HCT116 (cell line): ENCODE data around the gene DYNLRB1. TPM values are rescaled to one million over a fixed set of nuclear protein-coding genes. Genes with fewer than 3 reads are reported as not detected.

Experiments
- ATAC-seq: fragments of 200-7000 bp; cut with Tn5 transposase; 2 replicates; pipeline ENCODE4 v1.9.1; 2020; ENCODE audit warnings: mild to moderate bottlenecking, moderate library complexity
- BruUV-seq: library from RNA; stranded (reverse); fragments of 400-500 nt; replicated peaks from 2 replicates; lab custom pipeline; 2021; lab: Mats Ljungman, UMichigan
- CTCF ChIA-PET: fragments of 300-600 bp; sonication (Branson Sonifier 250); formaldehyde crosslinking; loops from one replicate; lab custom pipeline; 2021; ENCODE audit warnings: antibody characterized with exemption; lab: Charles Lee
- POLR2A ChIA-PET: fragments of 300-600, 350-600 bp; sonication (Branson Sonifier 250); formaldehyde crosslinking; loops from one replicate; lab custom pipeline; 2021; ENCODE audit warnings: antibody characterized with exemption; lab: Charles Lee
- RAD21 ChIA-PET, 2 experiments: fragments of 300-600 bp; sonication (Branson Sonifier 250); formaldehyde crosslinking; loops; one replicate each; lab custom pipeline; 2023; ENCODE audit warnings: low total read pairs in 2 of 2; ENCODE audit not compliant: uncharacterized antibody in 2 of 2, unreplicated experiment in 2 of 2, low non-redundant PET in 1 of 2; lab: Charles Lee
- DNase-seq: peaks from one replicate; pipeline ENCODE4 v3.0.0-alpha.2; 2010; ENCODE audit warnings: low read depth, low spot score
- H2AFZ ChIP-seq: fragments of 200-600 bp; shearing (Covaris generic), sonication (generic); 2 replicates; pipeline ENCODE4 v1.6.1; 2017; ENCODE audit warnings: low read depth, mixed run types, mixed read lengths, antibody characterized with exemption, low read length; ENCODE audit not compliant: poor library complexity, severe bottlenecking
- H3K27ac ChIP-seq: 2 replicates; pipeline ENCODE4 v1.5.1; 2012; ENCODE audit warnings: low read depth, low read length
- H3K27me3 ChIP-seq: fragments of 200-600 bp; sonication (generic); 2 replicates; pipeline ENCODE4 v1.6.1; 2016; ENCODE audit warnings: mixed run types, low read length, mixed read lengths; ENCODE audit not compliant: insufficient read depth
- H3K36me3 ChIP-seq, 2 experiments: fragments of 200-500 bp in 1 of 2; fragments of 200-600 bp in 1 of 2; sonication (Bioruptor generic) in 1 of 2; sonication (generic) in 1 of 2; 2 replicates each; pipeline versions ENCODE4 v1.5.1 to v1.6.1; 2014 to 2016; ENCODE audit warnings: low read length in 2 of 2, inconsistent platforms in 1 of 2, mixed read lengths in 1 of 2, mixed run types in 1 of 2; ENCODE audit not compliant: insufficient read depth in 2 of 2, control insufficient read depth in 1 of 2
- H3K4me1 ChIP-seq, 2 experiments: fragments of 200-600 bp in 1 of 2; sonication (generic) in 1 of 2; 2 replicates each; pipeline versions ENCODE4 v1.5.1 to v1.6.1; 2012 to 2017; ENCODE audit warnings: low read length in 2 of 2, inconsistent platforms in 1 of 2, mild to moderate bottlenecking in 1 of 2, mixed read lengths in 1 of 2, mixed run types in 1 of 2, moderate library complexity in 1 of 2; ENCODE audit not compliant: insufficient read depth in 2 of 2, control insufficient read depth in 1 of 2
- H3K4me2 ChIP-seq: fragments of 200-600 bp; sonication (generic); 2 replicates; pipeline ENCODE4 v1.6.1; 2017; ENCODE audit warnings: mixed run types, low read length, mixed read lengths
- H3K4me3 ChIP-seq, 2 experiments: fragments of 200-600 bp in 1 of 2; sonication (generic) in 1 of 2; replicated peaks in 1 of 2; 2 replicates each; pipeline ENCODE4 v1.5.1; 2011 to 2016; ENCODE audit warnings: low read length in 2 of 2, control low read depth in 1 of 2, low read depth in 1 of 2, mild to moderate bottlenecking in 1 of 2, mixed read lengths in 1 of 2, mixed run types in 1 of 2
- H3K79me2 ChIP-seq: fragments of 200-600 bp; sonication (generic); 2 replicates; pipeline ENCODE4 v1.6.1; 2017; ENCODE audit warnings: mild to moderate bottlenecking, mixed run types, low read length, moderate library complexity, mixed read lengths; ENCODE audit not compliant: insufficient read depth
- H3K9ac ChIP-seq: fragments of 200-600 bp; sonication (generic); 2 replicates; pipeline ENCODE4 v1.6.1; 2016; ENCODE audit warnings: low read length, mixed read lengths
- H3K9me2 ChIP-seq: fragments of 200-600 bp; sonication (generic), shearing (Covaris generic); 2 replicates; pipeline ENCODE4 v1.6.1; 2017; ENCODE audit warnings: mixed run types, mild to moderate bottlenecking, moderate library complexity; ENCODE audit not compliant: insufficient read depth
- H3K9me3 ChIP-seq, 2 experiments: fragments of 200-500 bp in 1 of 2; fragments of 200-600 bp in 1 of 2; sonication (Bioruptor generic) in 1 of 2; sonication (generic) in 1 of 2; 2 replicates each; pipeline ENCODE4 v1.6.1; 2014 to 2017; ENCODE audit warnings: low read length in 2 of 2, mixed read lengths in 2 of 2, inconsistent platforms in 1 of 2, low read depth in 1 of 2, mild to moderate bottlenecking in 1 of 2, mixed run types in 1 of 2, moderate library complexity in 1 of 2; ENCODE audit not compliant: control insufficient read depth in 1 of 2, insufficient read depth in 1 of 2
- H4K20me1 ChIP-seq: fragments of 200-600 bp; sonication (generic), shearing (Covaris generic); 2 replicates; pipeline ENCODE4 v1.6.1; 2017; ENCODE audit warnings: mixed run types, mild to moderate bottlenecking, moderate library complexity; ENCODE audit not compliant: insufficient read depth
- CBX3 ChIP-seq: IDR thresholded peaks from 2 replicates; pipeline ENCODE4 v1.6.1; 2012; ENCODE audit warnings: low read depth
- CEBPB ChIP-seq: IDR thresholded peaks from 2 replicates; pipeline ENCODE4 v1.6.1; 2012; ENCODE audit warnings: low read depth
- ELF1 ChIP-seq: IDR thresholded peaks from 2 replicates; pipeline ENCODE4 v1.6.1; 2012; ENCODE audit warnings: low read depth, borderline replicate concordance
- FOSL1 ChIP-seq: IDR thresholded peaks from 2 replicates; pipeline ENCODE4 v1.6.1; 2012; ENCODE audit warnings: low read depth
- JUND ChIP-seq: IDR thresholded peaks from 2 replicates; pipeline ENCODE4 v1.6.1; 2012
- MAX ChIP-seq: IDR thresholded peaks from 2 replicates; pipeline ENCODE4 v1.6.1; 2012
- POLR2AphosphoS5 ChIP-seq: IDR thresholded peaks from 2 replicates; pipeline ENCODE4 v1.6.1; 2011; ENCODE audit warnings: mild to moderate bottlenecking, low read depth, low read length, moderate library complexity
- SRF ChIP-seq: IDR thresholded peaks from 2 replicates; pipeline ENCODE4 v1.6.1; 2012; ENCODE audit warnings: low read depth
- ZBTB33 ChIP-seq: IDR thresholded peaks from 2 replicates; pipeline ENCODE4 v1.6.1; 2011; ENCODE audit warnings: mild to moderate bottlenecking, low read length, moderate library complexity; ENCODE audit not compliant: insufficient replicate concordance; ENCODE audit errors: extremely low read depth
- ZFX ChIP-seq: fragments of 450-650 bp; IDR thresholded peaks from 2 replicates; pipeline ENCODE4 v1.6.1; 2017
- ZNF274 ChIP-seq: fragments of 200-500 bp; sonication (Bioruptor generic); IDR thresholded peaks from 2 replicates; pipeline ENCODE4 v1.6.1; 2014; ENCODE audit warnings: mild to moderate bottlenecking, low read depth, low read length, inconsistent platforms
- intact Hi-C: fragments of 100-400 bp; cut with micrococcal nuclease; formaldehyde crosslinking; loops from 2 replicates; pipeline ENCODE4 v1.10.0; 2022
- total RNA-seq: library from RNA; stranded (reverse); gene quantifications from one replicate; pipeline ENCODE4 v1.2.1, GENCODE V29; 2021; ENCODE audit not compliant: unreplicated experiment
- TF ChIP-seq, protein P1 (sequence below): IDR thresholded peaks from 2 replicates; pipeline ENCODE4 v1.6.1; 2012

DYNLRB1 gene
- total RNA-seq, 1 experiment from 2014 or later = 106 TPM

- H2AFZ ChIP-seq = no peak overlapping the region
- intact Hi-C loops = no loop called here
- no TSS peak for BruUV-seq
- no peak for DNase-seq
- TF ChIP-seq ELF1 = no peak
- TF ChIP-seq POLR2AphosphoS5 = no peak
- no peak for TF ChIP-seq CEBPB
- TF ChIP-seq SRF = no peak
- TF ChIP-seq, protein P1, sequence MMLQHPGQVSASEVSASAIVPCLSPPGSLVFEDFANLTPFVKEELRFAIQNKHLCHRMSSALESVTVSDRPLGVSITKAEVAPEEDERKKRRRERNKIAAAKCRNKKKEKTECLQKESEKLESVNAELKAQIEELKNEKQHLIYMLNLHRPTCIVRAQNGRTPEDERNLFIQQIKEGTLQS = no peak
- no peak for TF ChIP-seq ZNF274
- no peak for TF ChIP-seq CBX3
- no peak for TF ChIP-seq JUND
- no peak for TF ChIP-seq ZBTB33
- no peak for TF ChIP-seq ZFX
- no peak for TF ChIP-seq FOSL1
- TF ChIP-seq MAX = no peak
- TF ChIP-seq, all 23 proteins: peak for 0
- ATAC-seq = no peak
- H4K20me1 ChIP-seq = no peaks in the 10 kb centered on the region
- H3K4me2 ChIP-seq = no peak overlapping the region
- no peaks in the 10 kb centered on the region for H3K27me3 ChIP-seq
- ChIA-PET RAD21 (interaction anchor here in 1 of 2 experiments (0.6 kb wide), 1 partner anchor 178 kb away, joined by 3 read pairs; no protein-coding TSS in a partner anchor), POLR2A (no interaction called here), CTCF (no interaction called here)
- no peaks in the 10 kb centered on the region for H3K9me3 ChIP-seq
- H3K4me3 ChIP-seq = no peak overlapping the region
- peaks cover 21 to 52% of the 10 kb centered on the region in 2 experiments for H3K36me3 ChIP-seq
- H3K79me2 ChIP-seq = peaks cover 25% of the 10 kb centered on the region
- H3K9me2 ChIP-seq = no peaks in the 10 kb centered on the region
- H3K9ac ChIP-seq = no peak overlapping the region
- H3K27ac ChIP-seq = no peak overlapping the region
- H3K4me1 ChIP-seq = peaks cover 4 to 5% of the 10 kb centered on the region in 2 experiments
Observed at GRCh38 chr20:34531608-34532265, 15.5 kb downstream of the DYNLRB1 start.
